Breast epithelium (tissue), 3 donors: ENCODE measurements around the gene CYB5R3.

Experiments
- POLR2A ChIP-seq: fragments of 450-650 bp; IDR thresholded peaks from one replicate; pipeline ENCODE4 v1.6.1; 2016; ENCODE audit warnings: antibody characterized with exemption, mild to moderate bottlenecking, moderate library complexity
- POLR2AphosphoS5 ChIP-seq, 3 donors: sonication (generic); formaldehyde crosslinking; IDR thresholded peaks; one replicate each; pipeline ENCODE4 v1.6.1; 2017; ENCODE audit warnings: antibody characterized with exemption in 3 of 3
- TF ChIP-seq, protein P1 (sequence below), 3 donors: fragments of 450-650 bp; IDR thresholded peaks; one replicate each; pipeline ENCODE4 v1.5.1; 2016 to 2017; ENCODE audit warnings: antibody characterized with exemption in 3 of 3, mild to moderate bottlenecking in 3 of 3, moderate library complexity in 3 of 3

DNA sequence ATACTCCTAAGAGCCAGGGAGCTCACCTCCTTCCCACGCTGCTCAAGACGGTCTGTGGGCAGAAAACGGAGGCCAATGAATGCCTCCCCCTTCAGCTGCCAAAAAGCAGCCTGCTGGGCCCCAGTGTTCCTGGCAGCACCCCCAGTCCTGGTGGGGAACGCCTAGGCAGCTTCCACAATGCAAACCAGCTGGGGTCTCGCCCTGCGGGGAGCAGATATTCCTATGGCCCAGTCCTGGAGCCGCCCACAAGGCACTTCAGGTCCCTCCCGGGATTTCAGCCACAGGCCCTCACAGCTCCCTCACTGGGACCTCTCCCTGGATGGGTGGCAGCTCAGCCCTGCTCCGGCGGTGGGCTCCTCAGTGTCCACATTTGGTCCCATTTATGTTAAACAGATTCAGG lies 42.2 kb upstream of the CYB5R3 start:
- TF ChIP-seq, protein P1, sequence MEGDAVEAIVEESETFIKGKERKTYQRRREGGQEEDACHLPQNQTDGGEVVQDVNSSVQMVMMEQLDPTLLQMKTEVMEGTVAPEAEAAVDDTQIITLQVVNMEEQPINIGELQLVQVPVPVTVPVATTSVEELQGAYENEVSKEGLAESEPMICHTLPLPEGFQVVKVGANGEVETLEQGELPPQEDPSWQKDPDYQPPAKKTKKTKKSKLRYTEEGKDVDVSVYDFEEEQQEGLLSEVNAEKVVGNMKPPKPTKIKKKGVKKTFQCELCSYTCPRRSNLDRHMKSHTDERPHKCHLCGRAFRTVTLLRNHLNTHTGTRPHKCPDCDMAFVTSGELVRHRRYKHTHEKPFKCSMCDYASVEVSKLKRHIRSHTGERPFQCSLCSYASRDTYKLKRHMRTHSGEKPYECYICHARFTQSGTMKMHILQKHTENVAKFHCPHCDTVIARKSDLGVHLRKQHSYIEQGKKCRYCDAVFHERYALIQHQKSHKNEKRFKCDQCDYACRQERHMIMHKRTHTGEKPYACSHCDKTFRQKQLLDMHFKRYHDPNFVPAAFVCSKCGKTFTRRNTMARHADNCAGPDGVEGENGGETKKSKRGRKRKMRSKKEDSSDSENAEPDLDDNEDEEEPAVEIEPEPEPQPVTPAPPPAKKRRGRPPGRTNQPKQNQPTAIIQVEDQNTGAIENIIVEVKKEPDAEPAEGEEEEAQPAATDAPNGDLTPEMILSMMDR (IDR thresholded peaks at IDR 0.05) = no peak
- TF ChIP-seq POLR2A (no peak), POLR2AphosphoS5 (IDR thresholded peaks at IDR 0.05) (no peak)
